ENCODE measurements around the gene ZNF3.
"Not testable (repeated sequence)": the region's sequence is repeated elsewhere in the genome, so short reads cannot be mapped to it uniquely, and the experiment has no call there.

Gene ZNF3

GRCh38 chr7:100081535-100082102 lies at the start of gene ZNF3:
TSS of gene ZNF3 (minus strand) at chr7:100081723. CDS start at chr7:100077357, 4,366 bp downstream.
- H3K27ac ChIP-seq (ENCODE audit: low read length) = no peak within 1 kb of the TSS
- H3K4me1 ChIP-seq (ENCODE audit: control insufficient read depth, insufficient read depth, low read length) = peaks cover 3% of the 10 kb centered on the region; the same call in 1 of the 2 replicates
- DNase-seq (ENCODE audit: low read depth, low spot score) = peak; percentile 98
- no peaks in the 10 kb centered on the region for H3K27me3 ChIP-seq (ENCODE audit: control insufficient read depth, insufficient read depth, low read length)
- no CpG with 5 or more reads among the region's 55 CpGs for WGBS (ENCODE audit: insufficient coverage, insufficient read length)
- H3K4me3 ChIP-seq (ENCODE audit: low read length) = peak within 1 kb of the TSS; percentile 96
- H3K36me3 ChIP-seq (ENCODE audit: control insufficient read depth, insufficient read depth, low read length) = peaks cover 10% of the 10 kb centered on the region; the same call in 1 of the 2 replicates
- no peaks in the 10 kb centered on the region for H3K9me3 ChIP-seq (ENCODE audit: control insufficient read depth, insufficient read depth, low read length)

- H3K4me1 ChIP-seq (ENCODE audit: control insufficient read depth, insufficient read depth, low read length) = no peaks in the 10 kb centered on the region
- H3K27ac ChIP-seq (ENCODE audit: low read length) = no peak overlapping the region
- no peaks in the 10 kb centered on the region for H3K36me3 ChIP-seq (ENCODE audit: control insufficient read depth, insufficient read depth, low read length)
- H3K9me3 ChIP-seq (ENCODE audit: control insufficient read depth, insufficient read depth, low read length) = no peaks in the 10 kb centered on the region
- no peaks in the 10 kb centered on the region for H3K27me3 ChIP-seq (ENCODE audit: control insufficient read depth, insufficient read depth, low read length)
- peak; percentile 55 for DNase-seq (ENCODE audit: low read depth, low spot score)
- WGBS (ENCODE audit: insufficient coverage, insufficient read length) = no CpG with 5 or more reads among the region's 24 CpGs
- no peak overlapping the region for H3K4me3 ChIP-seq (ENCODE audit: low read length)
Measured at GRCh38 chr7:100130608-100131453, 49.3 kb upstream of the ZNF3 start.

- H3K36me3 ChIP-seq (ENCODE audit: control insufficient read depth, insufficient read depth, low read length); H3K27me3 ChIP-seq (ENCODE audit: control insufficient read depth, insufficient read depth, low read length); DNase-seq (ENCODE audit: low read depth, low spot score); H3K4me3 ChIP-seq (ENCODE audit: low read length); H3K4me1 ChIP-seq (ENCODE audit: control insufficient read depth, insufficient read depth, low read length); H3K27ac ChIP-seq (ENCODE audit: low read length); H3K9me3 ChIP-seq (ENCODE audit: control insufficient read depth, insufficient read depth, low read length): not testable (repeated sequence)
- no CpG with 5 or more reads among the region's 1 CpG for WGBS (ENCODE audit: insufficient coverage, insufficient read length)
Measured at GRCh38 chr7:100130220-100130607, 48.7 kb upstream of the ZNF3 start.

- Histone ChIP-seq H3K4me3 (ENCODE audit: low read length) (no peak overlapping the region), H3K27me3 (ENCODE audit: control insufficient read depth, insufficient read depth, low read length) (no peaks in the 10 kb centered on the region), H3K27ac (ENCODE audit: low read length) (no peak overlapping the region), H3K36me3 (ENCODE audit: control insufficient read depth, insufficient read depth, low read length) (no peaks in the 10 kb centered on the region), H3K4me1 (ENCODE audit: control insufficient read depth, insufficient read depth, low read length) (no peaks in the 10 kb centered on the region), H3K9me3 (ENCODE audit: control insufficient read depth, insufficient read depth, low read length) (no peaks in the 10 kb centered on the region)
- no CpG with 5 or more reads among the region's 1 CpG for WGBS (ENCODE audit: insufficient coverage, insufficient read length)
- DNase-seq (ENCODE audit: low read depth, low spot score) = no peak
Measured at GRCh38 chr7:100128637-100128963, 47.1 kb upstream of the ZNF3 start.

- H3K4me3 ChIP-seq (ENCODE audit: low read length) = peak overlapping the region; percentile 63; the same call in 1 of the 2 replicates
- no peaks in the 10 kb centered on the region for H3K36me3 ChIP-seq (ENCODE audit: control insufficient read depth, insufficient read depth, low read length)
- no peaks in the 10 kb centered on the region for H3K9me3 ChIP-seq (ENCODE audit: control insufficient read depth, insufficient read depth, low read length)
- no peaks in the 10 kb centered on the region for H3K27me3 ChIP-seq (ENCODE audit: control insufficient read depth, insufficient read depth, low read length)
- no peak overlapping the region for H3K27ac ChIP-seq (ENCODE audit: low read length)
- H3K4me1 ChIP-seq (ENCODE audit: control insufficient read depth, insufficient read depth, low read length) = no peaks in the 10 kb centered on the region
- DNase-seq (ENCODE audit: low read depth, low spot score) = no peak
- no CpG with 5 or more reads among the region's 37 CpGs for WGBS (ENCODE audit: insufficient coverage, insufficient read length)
Measured at GRCh38 chr7:100127866-100128636, 46.5 kb upstream of the ZNF3 start.

- H3K27ac ChIP-seq (ENCODE audit: low read length) = no peak within 1 kb of the TSS
- no peaks in the 10 kb centered on the region for H3K27me3 ChIP-seq (ENCODE audit: control insufficient read depth, insufficient read depth, low read length)
- WGBS (ENCODE audit: insufficient coverage, insufficient read length) = no CpG with 5 or more reads among the region's 85 CpGs
- H3K36me3 ChIP-seq (ENCODE audit: control insufficient read depth, insufficient read depth, low read length) = no peaks in the 10 kb centered on the region
- no peaks in the 10 kb centered on the region for H3K4me1 ChIP-seq (ENCODE audit: control insufficient read depth, insufficient read depth, low read length)
- peak within 1 kb of the TSS; percentile 63 for H3K4me3 ChIP-seq (ENCODE audit: low read length)
- DNase-seq (ENCODE audit: low read depth, low spot score) = peak; percentile 72
- no peaks in the 10 kb centered on the region for H3K9me3 ChIP-seq (ENCODE audit: control insufficient read depth, insufficient read depth, low read length)
Measured at GRCh38 chr7:100126931-100127865, 45.7 kb upstream of the ZNF3 start, which contains the start of gene MBLAC1. TSS of gene MBLAC1 (plus strand) at chr7:100126967. CDS start at chr7:100127396, 429 bp downstream.

GRCh38 chr7:100126239-100126930 lies 44.9 kb upstream of the ZNF3 start:
- Histone ChIP-seq H3K27ac (ENCODE audit: low read length) (no peak overlapping the region), H3K27me3 (ENCODE audit: control insufficient read depth, insufficient read depth, low read length) (no peaks in the 10 kb centered on the region), H3K36me3 (ENCODE audit: control insufficient read depth, insufficient read depth, low read length) (no peaks in the 10 kb centered on the region), H3K4me1 (ENCODE audit: control insufficient read depth, insufficient read depth, low read length) (no peaks in the 10 kb centered on the region), H3K9me3 (ENCODE audit: control insufficient read depth, insufficient read depth, low read length) (no peaks in the 10 kb centered on the region), H3K4me3 (ENCODE audit: low read length) (peak overlapping the region; percentile 63; the same call in 1 of the 2 replicates)
- no peak for DNase-seq (ENCODE audit: low read depth, low spot score)
- no CpG with 5 or more reads among the region's 29 CpGs for WGBS (ENCODE audit: insufficient coverage, insufficient read length)

GRCh38 chr7:100124301-100125230 lies 43.0 kb upstream of the ZNF3 start:
- WGBS (ENCODE audit: insufficient coverage, insufficient read length) = no CpG with 5 or more reads among the region's 4 CpGs

GRCh38 chr7:100122568-100122967 lies 41.0 kb upstream of the ZNF3 start:
- no CpG with 5 or more reads among the region's 1 CpG for WGBS (ENCODE audit: insufficient coverage, insufficient read length)
- DNase-seq (ENCODE audit: low read depth, low spot score) = no peak

More at GRCh38 chr7:100124301-100125230, 43.0 kb upstream of the ZNF3 start:
- Histone ChIP-seq H3K27me3 (ENCODE audit: control insufficient read depth, insufficient read depth, low read length) (no peaks in the 10 kb centered on the region), H3K4me1 (ENCODE audit: control insufficient read depth, insufficient read depth, low read length) (no peaks in the 10 kb centered on the region), H3K36me3 (ENCODE audit: control insufficient read depth, insufficient read depth, low read length) (no peaks in the 10 kb centered on the region), H3K4me3 (ENCODE audit: low read length) (no peak overlapping the region), H3K27ac (ENCODE audit: low read length) (no peak overlapping the region), H3K9me3 (ENCODE audit: control insufficient read depth, insufficient read depth, low read length) (no peaks in the 10 kb centered on the region)
- no peak for DNase-seq (ENCODE audit: low read depth, low spot score)

More at GRCh38 chr7:100122568-100122967, 41.0 kb upstream of the ZNF3 start:
- Histone ChIP-seq H3K4me1 (ENCODE audit: control insufficient read depth, insufficient read depth, low read length) (no peaks in the 10 kb centered on the region), H3K9me3 (ENCODE audit: control insufficient read depth, insufficient read depth, low read length) (no peaks in the 10 kb centered on the region), H3K4me3 (ENCODE audit: low read length) (no peak overlapping the region), H3K36me3 (ENCODE audit: control insufficient read depth, insufficient read depth, low read length) (no peaks in the 10 kb centered on the region), H3K27ac (ENCODE audit: low read length) (no peak overlapping the region), H3K27me3 (ENCODE audit: control insufficient read depth, insufficient read depth, low read length) (no peaks in the 10 kb centered on the region)

All from iPS DF 6.9 (cell line).